ENCODE results near the gene ELMOD3.

Gene ELMOD3

DNA sequence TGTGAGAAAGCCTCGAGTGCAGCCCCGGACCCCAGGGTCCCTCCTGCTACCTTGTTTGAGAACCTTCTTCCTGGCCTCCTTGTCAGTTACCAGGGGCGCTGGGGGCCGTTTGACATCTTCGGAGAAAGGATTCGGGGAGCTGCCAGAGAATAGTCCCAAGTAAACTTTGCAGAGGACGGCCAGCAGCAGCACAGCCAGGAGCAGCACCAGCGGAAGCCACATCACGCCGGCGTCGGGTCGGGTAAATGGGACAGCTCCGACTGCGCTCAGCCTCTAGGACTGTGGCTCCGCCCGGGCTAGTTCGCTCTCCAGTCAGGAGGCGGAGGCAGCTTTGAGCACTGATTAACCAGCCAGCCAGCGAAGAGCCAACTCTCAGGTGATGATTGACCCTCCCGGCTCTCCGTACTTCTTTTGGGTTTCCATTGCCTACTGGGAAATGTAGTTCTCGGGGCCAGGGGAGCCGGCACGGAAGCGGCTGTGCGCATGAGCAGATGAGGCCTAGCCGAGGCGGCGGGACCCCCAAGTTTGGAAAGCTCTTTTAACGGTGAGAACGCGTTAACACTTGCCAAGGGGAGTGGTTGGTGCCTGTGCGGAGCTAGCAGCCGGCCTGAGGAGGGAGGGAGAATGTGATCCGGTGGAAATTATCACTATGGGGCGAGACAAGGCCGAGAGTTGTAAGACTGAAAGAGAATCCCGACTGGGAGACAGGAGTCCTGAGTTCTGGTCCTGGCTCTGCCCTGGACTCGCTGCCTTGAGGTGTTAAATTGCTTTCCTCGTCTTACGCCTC lies at the start of gene ELMOD3, which contains the start of gene RETSAT:
ELMOD3 (plus strand) TSS at position 484 of the 787 bp plus-strand sequence. CDS start 2,430 bp downstream, outside the sequence.
RETSAT (minus strand) TSS at position 243 of the 787 bp plus-strand sequence; CDS start at position 222, 21 bp downstream.
- Histone ChIP-seq H3K4me3 (ENCODE audit: low read depth, low read length) (peak within 1 kb of the TSS; percentile 93), H3K9me3 (ENCODE audit: severe bottlenecking) (no peaks in the 10 kb centered on the region), H3K27me3 (ENCODE audit: insufficient read depth, low read depth, severe bottlenecking) (no peaks in the 10 kb centered on the region), H3K36me3 (peaks cover 37% of the 10 kb centered on the region), H3K27ac (peak within 1 kb of the TSS; percentile 78)
- TF ChIP-seq, protein P1, sequence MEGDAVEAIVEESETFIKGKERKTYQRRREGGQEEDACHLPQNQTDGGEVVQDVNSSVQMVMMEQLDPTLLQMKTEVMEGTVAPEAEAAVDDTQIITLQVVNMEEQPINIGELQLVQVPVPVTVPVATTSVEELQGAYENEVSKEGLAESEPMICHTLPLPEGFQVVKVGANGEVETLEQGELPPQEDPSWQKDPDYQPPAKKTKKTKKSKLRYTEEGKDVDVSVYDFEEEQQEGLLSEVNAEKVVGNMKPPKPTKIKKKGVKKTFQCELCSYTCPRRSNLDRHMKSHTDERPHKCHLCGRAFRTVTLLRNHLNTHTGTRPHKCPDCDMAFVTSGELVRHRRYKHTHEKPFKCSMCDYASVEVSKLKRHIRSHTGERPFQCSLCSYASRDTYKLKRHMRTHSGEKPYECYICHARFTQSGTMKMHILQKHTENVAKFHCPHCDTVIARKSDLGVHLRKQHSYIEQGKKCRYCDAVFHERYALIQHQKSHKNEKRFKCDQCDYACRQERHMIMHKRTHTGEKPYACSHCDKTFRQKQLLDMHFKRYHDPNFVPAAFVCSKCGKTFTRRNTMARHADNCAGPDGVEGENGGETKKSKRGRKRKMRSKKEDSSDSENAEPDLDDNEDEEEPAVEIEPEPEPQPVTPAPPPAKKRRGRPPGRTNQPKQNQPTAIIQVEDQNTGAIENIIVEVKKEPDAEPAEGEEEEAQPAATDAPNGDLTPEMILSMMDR (IDR thresholded peaks at IDR 0.05; ENCODE audit: low read depth, low read length): no peak
- DNase-seq: peak; percentile 99

DNA sequence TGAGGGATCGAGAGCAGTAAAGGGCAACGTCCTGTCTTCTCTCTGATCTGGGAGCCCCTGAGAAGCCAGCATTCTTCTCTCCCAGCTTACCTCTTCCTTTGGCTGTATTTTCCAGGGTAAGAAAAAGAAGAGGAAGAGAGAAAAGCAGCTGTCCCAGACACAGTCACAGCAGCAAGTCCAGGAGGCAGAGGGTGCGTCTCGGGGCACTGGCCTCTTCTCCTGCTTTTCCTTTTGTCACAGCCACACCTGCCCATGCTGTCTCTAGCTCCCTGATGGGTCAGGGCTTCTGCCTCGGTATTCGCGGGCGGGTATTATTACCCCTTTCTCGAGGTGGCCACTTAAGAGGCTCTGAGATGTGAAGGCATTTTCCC lies 47.1 kb upstream of the ELMOD3 start:
- no peak overlapping the region for H3K4me3 ChIP-seq (ENCODE audit: low read depth, low read length)
- no peaks in the 10 kb centered on the region for H3K27me3 ChIP-seq (ENCODE audit: insufficient read depth, low read depth, severe bottlenecking)
- no peaks in the 10 kb centered on the region for H3K9me3 ChIP-seq (ENCODE audit: severe bottlenecking)
- peaks cover 7% of the 10 kb centered on the region; the same call in 1 of the 2 replicates for H3K36me3 ChIP-seq
- TF ChIP-seq, protein P1 (IDR thresholded peaks at IDR 0.05; ENCODE audit: low read depth, low read length): no peak
- no peak for DNase-seq
- H3K27ac ChIP-seq: no peak overlapping the region

DNA sequence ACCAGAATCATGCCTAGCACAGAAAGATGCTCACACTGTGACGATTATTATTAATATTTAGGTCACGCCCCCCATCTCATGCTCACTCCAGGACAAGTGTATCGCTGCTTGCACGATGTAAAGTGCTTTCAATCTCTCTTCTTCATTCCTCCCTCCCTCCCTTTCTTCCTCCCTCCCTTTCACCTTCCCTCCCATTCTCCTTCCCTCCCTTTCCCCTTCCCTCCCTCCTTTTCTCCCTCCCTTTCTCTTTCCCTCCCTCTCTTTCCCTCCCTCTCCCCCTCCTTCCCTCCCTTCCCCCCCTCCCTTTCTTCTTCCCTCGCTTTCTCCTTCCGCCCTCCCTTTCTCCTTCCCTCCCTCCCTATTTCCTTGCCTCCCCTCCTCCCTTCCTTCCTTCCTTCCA lies 46.4 kb upstream of the ELMOD3 start:
- TF ChIP-seq, protein P1 (IDR thresholded peaks at IDR 0.05; ENCODE audit: low read depth, low read length): no peak

DNA sequence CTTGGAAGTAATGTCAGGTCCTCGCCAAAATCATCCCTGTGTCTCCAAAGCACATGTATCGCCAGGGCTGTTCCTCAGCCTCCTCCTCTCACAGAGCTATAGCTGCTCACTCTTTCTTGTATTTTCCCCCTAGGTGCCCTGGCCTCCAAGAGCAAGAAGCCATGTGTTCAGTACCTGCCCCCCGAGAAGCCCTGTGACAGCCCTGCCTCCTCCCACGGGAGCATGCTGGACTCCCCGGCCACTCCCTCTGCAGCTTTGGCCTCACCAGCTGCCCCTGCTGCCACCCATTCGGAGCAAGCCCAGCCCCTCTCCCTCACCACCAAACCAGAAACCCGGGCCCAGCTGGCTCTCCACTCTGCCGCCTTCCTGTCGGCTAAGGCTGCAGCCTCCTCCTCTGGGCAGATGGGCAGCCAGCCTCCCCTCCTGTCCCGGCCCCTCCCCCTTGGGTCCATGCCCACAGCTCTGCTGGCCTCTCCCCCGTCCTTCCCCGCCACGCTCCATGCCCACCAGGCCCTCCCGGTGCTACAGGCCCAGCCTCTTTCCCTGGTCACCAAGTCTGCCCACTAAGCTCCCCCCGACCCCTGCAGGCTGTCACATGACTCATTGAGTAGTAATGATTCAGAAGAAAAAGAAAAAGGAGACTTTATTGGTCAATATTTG lies 45.5 kb upstream of the ELMOD3 start:
- H3K4me3 ChIP-seq (ENCODE audit: low read depth, low read length): no peak overlapping the region
- no peaks in the 10 kb centered on the region for H3K9me3 ChIP-seq (ENCODE audit: severe bottlenecking)
- peak overlapping the region; percentile 63 for H3K27ac ChIP-seq
- H3K27me3 ChIP-seq (ENCODE audit: insufficient read depth, low read depth, severe bottlenecking): no peaks in the 10 kb centered on the region
- peaks cover 7% of the 10 kb centered on the region; the same call in 1 of the 2 replicates for H3K36me3 ChIP-seq
- TF ChIP-seq, protein P1 (IDR thresholded peaks at IDR 0.05; ENCODE audit: low read depth, low read length): no peak
- DNase-seq: peak; percentile 84

More for the DNA sequence above, 46.4 kb upstream of the ELMOD3 start:
- Histone ChIP-seq H3K4me3 (ENCODE audit: low read depth, low read length) (no peak overlapping the region), H3K27me3 (ENCODE audit: insufficient read depth, low read depth, severe bottlenecking) (no peaks in the 10 kb centered on the region), H3K27ac (peak overlapping the region; percentile 63; the same call in 1 of the 2 replicates), H3K9me3 (ENCODE audit: severe bottlenecking) (no peaks in the 10 kb centered on the region), H3K36me3 (peaks cover 7% of the 10 kb centered on the region; the same call in 1 of the 2 replicates)
- no peak for DNase-seq

DNA sequence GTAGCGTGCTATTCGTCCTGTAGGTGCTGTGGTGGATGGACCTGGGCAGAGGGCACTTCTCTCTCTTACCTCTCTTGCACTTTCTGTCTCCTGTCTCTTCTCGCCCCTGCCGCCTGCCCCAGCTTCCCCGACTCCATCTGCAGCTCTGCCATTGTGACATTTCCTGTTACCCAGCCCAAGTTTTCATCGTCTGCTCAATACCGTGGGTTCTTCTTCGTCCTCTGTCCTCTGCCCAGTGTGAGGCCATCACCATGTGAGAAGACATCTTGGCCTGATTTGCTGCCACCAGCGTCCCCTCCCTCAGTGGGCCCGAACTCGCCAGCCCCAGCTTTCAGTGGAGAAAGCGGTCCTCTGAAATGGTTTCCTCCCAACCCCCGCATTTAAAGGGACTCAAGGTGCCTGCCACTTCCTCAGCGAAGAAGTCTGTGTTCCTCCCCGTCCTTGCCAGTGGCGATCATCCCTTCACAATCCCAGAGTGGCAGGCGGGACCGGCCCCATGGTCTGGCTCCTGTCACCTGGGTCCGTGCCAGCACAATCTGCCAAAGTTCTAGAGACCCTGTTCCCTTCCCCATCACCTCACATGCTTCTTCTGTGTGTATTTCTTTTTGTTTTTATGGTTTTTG lies 44.8 kb upstream of the ELMOD3 start:
- H3K4me3 ChIP-seq (ENCODE audit: low read depth, low read length): no peak overlapping the region
- H3K27ac ChIP-seq: peak overlapping the region; percentile 63
- TF ChIP-seq, protein P1 (IDR thresholded peaks at IDR 0.05; ENCODE audit: low read depth, low read length): no peak
- H3K9me3 ChIP-seq (ENCODE audit: severe bottlenecking): no peaks in the 10 kb centered on the region
- H3K27me3 ChIP-seq (ENCODE audit: insufficient read depth, low read depth, severe bottlenecking): no peaks in the 10 kb centered on the region
- H3K36me3 ChIP-seq: peaks cover 7% of the 10 kb centered on the region; the same call in 1 of the 2 replicates
- no peak for DNase-seq

Data from WERI-Rb-1 (cell line).